ENCODE data around the gene ADAMTS6.
"Not testable (repeated sequence)": the region's sequence is repeated elsewhere in the genome, so short reads cannot be mapped to it uniquely, and the experiment has no call there.

The ADAMTS6 gene

GRCh38 chr5:65506961-65507360, 25.2 kb upstream of the ADAMTS6 start:
- no peaks in the 10 kb centered on the region for H3K27me3 ChIP-seq
- no peaks in the 10 kb centered on the region for H3K36me3 ChIP-seq
- H3K9me3 ChIP-seq, result no peaks in the 10 kb centered on the region
- no peaks in the 10 kb centered on the region for H3K4me1 ChIP-seq
- H3K4me3 ChIP-seq (ENCODE audit: low read depth, low read length), result no peak overlapping the region
- no peak for TF ChIP-seq CTCF (IDR thresholded peaks at IDR 0.05; ENCODE audit: low read depth, low read length)
- DNase-seq, result no peak

GRCh38 chr5:65489119-65489518, 7.4 kb upstream of the ADAMTS6 start:
- no peaks in the 10 kb centered on the region for H3K27me3 ChIP-seq
- no peak for DNase-seq
- H3K36me3 ChIP-seq, result no peaks in the 10 kb centered on the region
- H3K4me3 ChIP-seq (ENCODE audit: low read depth, low read length), result no peak overlapping the region
- TF ChIP-seq CTCF (IDR thresholded peaks at IDR 0.05; ENCODE audit: low read depth, low read length), result no peak
- H3K4me1 ChIP-seq, result no peaks in the 10 kb centered on the region
- H3K9me3 ChIP-seq, result no peaks in the 10 kb centered on the region

- not testable (repeated sequence) for H3K27me3 ChIP-seq; H3K36me3 ChIP-seq; H3K4me3 ChIP-seq (ENCODE audit: low read depth, low read length); H3K9me3 ChIP-seq; DNase-seq; H3K4me1 ChIP-seq
- TF ChIP-seq CTCF (IDR thresholded peaks at IDR 0.05; ENCODE audit: low read depth, low read length), result peak; percentile 45
Observed at GRCh38 chr5:65488038-65488687, 6.4 kb upstream of the ADAMTS6 start.

- H3K36me3 ChIP-seq; H3K4me3 ChIP-seq (ENCODE audit: low read depth, low read length); H3K27me3 ChIP-seq; H3K9me3 ChIP-seq; DNase-seq; H3K4me1 ChIP-seq: not testable (repeated sequence)
Observed at GRCh38 chr5:65486803-65487202, 5.1 kb upstream of the ADAMTS6 start.

GRCh38 chr5:65485405-65485804, 3.7 kb upstream of the ADAMTS6 start:
- TF ChIP-seq CTCF (IDR thresholded peaks at IDR 0.05; ENCODE audit: low read depth, low read length), result no peak
- Histone ChIP-seq H3K4me1 (no peaks in the 10 kb centered on the region; the same call in 1 of the 2 replicates), H3K36me3 (no peaks in the 10 kb centered on the region), H3K9me3 (no peaks in the 10 kb centered on the region), H3K27me3 (no peaks in the 10 kb centered on the region), H3K4me3 (ENCODE audit: low read depth, low read length) (no peak overlapping the region)
- DNase-seq, result no peak

- H3K4me1 ChIP-seq, result no peaks in the 10 kb centered on the region; the same call in 1 of the 2 replicates
- peak overlapping the region; percentile 66 for H3K4me3 ChIP-seq (ENCODE audit: low read depth, low read length)
- H3K27me3 ChIP-seq, result no peaks in the 10 kb centered on the region
- no peak for DNase-seq
- no peaks in the 10 kb centered on the region for H3K36me3 ChIP-seq
- H3K9me3 ChIP-seq, result no peaks in the 10 kb centered on the region
- TF ChIP-seq CTCF (IDR thresholded peaks at IDR 0.05; ENCODE audit: low read depth, low read length), result peak; percentile 67
Observed at GRCh38 chr5:65483546-65484346, 2.0 kb upstream of the ADAMTS6 start.
